HK-2 (cell line): ENCODE results near the gene ARRDC1.
"Not testable (repeated sequence)": the region's sequence is repeated elsewhere in the genome, so short reads cannot be mapped to it uniquely, and the experiment has no call there.

Source experiments
- DNase-seq: peaks from one replicate; pipeline ENCODE4 v3.0.0-alpha.2; 2018; ENCODE audit not compliant: unreplicated experiment

ARRDC1 gene, protein sequence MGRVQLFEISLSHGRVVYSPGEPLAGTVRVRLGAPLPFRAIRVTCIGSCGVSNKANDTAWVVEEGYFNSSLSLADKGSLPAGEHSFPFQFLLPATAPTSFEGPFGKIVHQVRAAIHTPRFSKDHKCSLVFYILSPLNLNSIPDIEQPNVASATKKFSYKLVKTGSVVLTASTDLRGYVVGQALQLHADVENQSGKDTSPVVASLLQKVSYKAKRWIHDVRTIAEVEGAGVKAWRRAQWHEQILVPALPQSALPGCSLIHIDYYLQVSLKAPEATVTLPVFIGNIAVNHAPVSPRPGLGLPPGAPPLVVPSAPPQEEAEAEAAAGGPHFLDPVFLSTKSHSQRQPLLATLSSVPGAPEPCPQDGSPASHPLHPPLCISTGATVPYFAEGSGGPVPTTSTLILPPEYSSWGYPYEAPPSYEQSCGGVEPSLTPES

DNA sequence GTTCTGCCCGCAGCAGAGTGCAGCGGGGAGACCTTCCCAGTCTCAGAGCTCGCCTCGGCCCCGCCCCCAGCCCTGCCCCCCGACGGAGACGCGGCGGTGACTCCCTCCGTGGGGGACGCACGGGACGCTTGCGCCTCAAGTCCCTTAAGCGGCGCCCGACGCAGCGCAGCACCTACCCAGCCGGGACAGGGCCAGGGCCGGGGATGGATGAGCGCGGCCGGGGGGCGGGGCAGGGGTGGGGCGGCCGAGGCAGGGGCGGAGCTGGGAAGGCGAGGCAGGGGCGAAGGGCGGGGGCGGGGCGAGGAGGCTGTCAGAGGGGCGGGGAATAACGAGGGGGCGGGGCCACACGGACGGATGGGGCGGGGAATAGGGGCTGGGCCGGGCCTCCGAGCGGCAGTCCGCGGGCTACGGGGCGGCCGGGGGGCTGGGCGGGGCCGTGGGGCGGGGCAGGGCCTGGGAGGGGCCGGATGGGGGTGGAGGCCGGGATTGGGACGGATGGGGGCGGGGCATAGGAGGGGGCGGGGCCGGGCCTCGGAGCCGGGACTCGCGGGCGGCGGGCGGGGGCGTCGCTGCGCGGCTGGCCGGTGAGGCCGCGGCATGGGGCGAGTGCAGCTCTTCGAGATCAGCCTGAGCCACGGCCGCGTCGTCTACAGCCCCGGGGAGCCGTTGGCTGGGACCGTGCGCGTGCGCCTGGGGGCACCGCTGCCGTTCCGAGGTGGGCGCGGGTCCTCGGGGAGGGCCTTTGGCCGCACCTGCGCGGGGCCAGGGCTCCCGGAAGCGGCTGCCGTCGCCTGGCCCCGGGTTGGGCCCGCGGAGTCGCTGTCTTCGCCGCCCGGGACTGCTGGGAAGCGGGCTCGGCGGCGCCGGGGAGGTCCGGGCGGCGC, at the start of gene ARRDC1:
TSS of gene ARRDC1 (plus strand) at position 566 of the 884 bp plus-strand sequence. CDS start at position 598, 32 bp downstream.
- peak; percentile 97 for DNase-seq

DNA sequence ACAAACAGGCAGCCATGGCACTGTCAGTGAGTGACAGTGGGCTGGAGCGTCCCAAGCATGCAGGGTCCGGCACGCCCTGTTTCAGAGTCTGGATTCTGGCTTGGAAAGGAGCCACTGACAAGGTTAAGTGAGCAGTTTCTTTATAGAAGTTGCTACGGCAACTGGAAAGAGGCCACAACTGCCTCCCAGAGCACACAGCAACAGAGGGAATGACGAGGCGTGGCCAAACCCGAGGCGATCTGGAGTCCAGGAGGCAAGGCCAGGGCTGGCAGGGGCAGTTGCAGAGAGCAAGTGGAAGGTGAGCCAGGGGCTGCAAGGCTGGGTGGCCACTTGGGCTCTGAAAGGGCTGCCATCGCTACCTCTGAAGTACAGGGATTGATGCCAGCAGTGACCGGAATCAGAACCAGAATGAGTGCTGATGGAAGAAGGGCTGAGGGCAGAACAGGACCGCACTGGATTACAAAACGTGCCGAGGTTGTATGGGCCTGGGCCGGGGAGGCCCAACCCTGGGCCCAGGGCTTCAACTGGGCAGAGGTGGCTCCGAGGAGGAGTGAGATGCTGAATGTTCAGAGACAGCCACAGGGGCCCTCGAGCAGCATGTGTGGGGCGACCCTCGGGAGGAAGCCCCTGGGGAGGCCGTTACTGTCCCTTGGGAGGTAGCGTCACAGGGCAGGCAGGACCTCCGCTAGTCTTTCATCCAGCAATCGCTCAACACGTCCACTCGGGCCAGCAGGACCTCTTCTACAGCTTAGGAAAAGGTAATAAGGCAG, 49.2 kb upstream of the ARRDC1 start:
- DNase-seq: no peak

DNA sequence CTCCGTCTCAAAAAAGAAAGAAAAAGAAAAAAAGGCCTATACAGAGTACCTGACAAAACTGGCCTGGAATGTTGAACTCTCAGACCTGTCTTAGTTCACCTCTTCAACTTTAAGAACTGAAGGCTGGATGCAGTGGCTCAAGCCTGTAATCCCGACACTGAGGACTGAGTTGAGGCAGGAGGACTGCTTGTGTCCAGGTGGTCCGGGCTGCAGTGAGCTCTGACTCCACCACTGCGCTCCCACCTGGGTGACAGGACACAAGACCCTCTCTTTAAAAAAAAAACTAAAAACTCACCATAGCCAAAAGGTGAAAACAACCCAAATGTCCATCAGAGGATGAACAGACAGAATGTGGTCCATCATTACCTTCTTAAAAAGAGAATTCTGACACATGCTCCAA, 47.4 kb upstream of the ARRDC1 start:
- DNase-seq: no peak

DNA sequence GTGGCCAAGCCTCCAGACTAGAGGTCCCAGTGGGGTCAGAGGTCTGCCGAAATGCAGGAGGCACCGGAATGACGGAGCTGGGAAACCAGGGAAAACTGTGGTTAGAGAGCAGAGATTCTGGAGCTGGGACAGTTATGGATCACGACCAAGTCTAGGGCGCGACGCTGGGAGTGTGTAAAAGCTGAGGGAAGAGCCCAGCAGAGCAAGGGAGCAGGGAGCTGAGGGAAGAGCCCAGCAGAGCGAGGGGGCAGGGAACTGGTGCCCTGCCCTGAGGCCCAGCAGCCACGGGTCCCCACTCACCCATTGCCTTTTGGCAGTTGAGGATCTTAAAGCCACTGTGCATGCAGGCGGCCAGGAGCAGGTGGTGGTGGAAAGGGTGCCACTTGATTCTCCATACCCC, 41.4 kb upstream of the ARRDC1 start:
- DNase-seq: no peak

DNA sequence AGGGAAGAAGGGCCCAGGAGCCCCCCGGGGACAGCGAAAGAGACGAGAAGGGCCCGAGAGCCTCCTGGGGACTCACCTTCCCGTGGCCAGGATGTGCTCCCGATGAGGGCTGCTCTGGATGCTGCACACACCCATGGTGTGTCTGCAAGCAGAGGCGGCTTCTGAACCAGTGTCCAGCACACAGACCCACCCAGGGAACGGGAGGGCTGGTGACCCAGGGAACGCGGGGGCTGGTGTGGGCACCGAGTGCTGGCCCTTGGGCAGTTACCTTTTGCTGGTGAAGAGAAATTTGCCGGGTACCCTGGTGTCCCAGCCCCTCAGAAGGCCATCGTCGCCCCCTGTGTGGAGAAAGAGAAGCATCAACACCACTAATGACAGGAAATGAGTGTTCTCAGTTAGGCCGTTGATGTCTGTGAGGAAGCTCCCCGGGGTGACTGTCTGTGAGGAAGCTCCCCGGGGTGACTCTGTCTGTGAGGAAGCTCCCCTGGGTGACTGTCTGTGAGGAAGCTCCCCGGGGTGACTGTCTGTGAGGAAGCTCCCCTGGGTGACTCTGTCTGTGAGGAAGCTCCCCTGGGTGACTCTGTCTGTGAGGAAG, 40.6 kb upstream of the ARRDC1 start:
- no peak for DNase-seq

DNA sequence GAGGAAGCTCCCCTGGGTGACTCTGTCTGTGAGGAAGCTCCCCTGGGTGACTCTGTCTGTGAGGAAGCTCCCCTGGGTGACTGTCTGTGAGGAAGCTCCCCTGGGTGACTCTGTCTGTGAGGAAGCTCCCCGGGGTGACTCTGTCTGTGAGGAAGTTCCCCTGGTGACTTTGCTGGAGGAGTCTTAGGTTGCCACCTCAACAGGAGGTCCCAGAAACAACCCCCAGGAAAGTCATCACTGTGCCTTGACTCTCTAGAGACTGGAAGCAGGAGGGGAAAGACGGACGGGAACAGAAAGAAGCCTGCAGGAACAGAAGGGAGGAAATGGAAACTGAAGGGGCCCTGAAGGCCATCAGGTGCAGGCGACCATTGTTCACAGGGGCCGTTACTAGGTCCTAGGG, 37.0 kb upstream of the ARRDC1 start:
- DNase-seq: not testable (repeated sequence)

DNA sequence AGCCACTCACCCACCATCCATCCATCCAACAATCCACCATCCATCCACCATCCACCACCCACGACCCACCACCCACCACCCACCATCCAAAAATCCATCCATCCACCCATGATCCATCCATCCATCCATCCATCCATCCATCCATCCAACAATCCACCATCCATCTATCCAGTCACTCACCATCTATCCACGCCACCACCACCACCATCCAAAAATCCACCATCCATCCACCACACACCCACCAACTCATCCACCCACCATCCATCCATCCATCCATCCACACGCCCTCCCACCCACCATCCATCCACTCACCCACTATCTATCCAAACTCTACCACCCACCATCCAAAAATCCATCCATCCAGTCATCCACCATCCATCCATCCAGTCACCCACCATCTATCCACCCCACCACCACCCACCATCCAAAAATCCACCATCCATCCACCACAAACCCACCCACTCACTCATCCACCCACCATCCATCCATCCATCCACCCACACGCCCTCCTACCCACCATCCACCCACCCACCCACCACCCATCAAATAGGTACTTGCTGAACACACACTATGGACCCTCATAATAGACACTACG, 35.8 kb upstream of the ARRDC1 start:
- no peak for DNase-seq

DNA sequence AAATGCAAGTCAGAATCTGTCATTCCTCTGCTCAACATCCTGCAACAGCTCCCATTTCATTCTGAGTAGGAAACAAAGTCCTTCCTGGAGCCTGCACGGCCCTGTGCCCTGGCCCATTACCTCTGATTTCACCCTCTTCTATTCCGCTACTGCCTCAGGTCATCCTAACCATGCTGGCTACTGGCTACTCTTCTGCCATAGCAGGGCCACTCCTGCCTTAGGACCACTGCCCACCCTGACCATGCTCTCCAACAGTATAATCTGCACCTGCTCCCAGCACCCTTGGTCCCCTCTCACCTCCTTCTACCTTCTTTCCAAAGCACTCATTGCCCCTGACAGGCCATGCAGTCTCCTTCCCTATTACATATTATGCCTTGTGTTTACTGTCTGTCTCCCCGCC, 34.9 kb upstream of the ARRDC1 start:
- DNase-seq: no peak

DNA sequence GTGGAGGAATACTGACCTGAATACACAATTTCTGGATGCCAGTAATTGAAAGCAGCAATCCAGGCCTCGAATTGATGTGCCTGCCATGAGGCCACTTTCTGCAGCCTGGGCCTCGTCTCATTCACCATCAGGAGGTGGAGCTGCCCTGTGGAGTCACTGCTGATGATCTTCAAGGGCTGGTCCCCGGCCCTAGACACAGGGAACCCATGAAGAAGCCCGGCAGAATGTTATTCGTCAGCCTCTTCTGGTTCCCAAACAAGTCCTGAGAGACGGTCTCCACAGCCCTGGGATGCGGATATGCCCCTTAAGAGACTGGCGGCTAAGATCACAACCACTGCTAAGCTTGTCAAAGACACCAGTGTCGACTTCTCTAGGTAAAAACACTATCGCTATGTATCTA, 31.3 kb upstream of the ARRDC1 start:
- DNase-seq: no peak

DNA sequence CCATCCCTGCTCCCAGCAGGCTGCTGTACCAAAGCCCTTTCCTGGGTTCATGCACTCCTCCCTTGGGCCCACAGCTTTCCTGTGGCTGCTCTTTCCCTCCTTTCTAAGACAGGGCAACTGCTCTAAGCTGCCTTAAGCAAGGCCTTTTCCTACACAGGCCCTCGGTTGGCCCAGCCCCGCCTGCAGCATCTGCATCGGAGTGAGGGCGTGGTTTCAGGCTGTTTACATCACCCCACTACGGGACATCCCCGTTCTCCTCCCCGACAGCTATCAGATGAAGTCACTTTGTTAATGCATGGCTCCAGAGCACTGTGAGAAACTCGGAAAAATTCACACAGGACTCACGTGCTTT, 30.1 kb upstream of the ARRDC1 start:
- no peak for DNase-seq

DNA sequence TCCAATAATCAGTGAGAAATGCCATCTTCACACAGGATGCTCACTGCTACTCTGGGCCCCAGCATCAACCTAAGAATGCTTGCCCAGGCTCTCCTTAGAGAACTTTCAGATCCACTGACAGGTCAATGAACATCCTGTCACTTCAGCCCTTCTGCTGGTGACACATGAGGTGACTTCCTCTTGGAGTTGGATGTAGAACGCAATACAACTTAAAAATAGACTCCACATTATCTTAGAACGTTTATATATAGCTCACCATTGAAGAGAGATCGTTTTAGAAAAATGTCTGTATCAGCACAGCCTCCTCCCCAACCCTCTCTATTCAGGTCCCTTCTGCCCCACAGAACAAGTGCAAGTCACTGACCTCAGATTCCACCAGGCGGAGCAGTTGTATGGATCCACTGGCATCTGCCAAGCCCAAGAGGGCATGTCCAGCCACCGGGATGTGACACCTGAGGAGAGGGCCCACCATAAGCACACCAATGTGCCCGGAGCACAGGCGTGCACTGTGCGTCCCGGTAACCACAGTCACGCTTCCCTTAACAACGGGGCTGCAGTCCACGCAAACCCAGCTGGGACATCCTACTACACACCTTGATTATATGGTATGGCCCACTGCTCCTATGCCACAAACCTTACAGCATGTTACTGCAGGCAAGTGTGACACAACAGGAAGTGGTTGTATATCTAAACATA, 29.6 kb upstream of the ARRDC1 start:
- no peak for DNase-seq

DNA sequence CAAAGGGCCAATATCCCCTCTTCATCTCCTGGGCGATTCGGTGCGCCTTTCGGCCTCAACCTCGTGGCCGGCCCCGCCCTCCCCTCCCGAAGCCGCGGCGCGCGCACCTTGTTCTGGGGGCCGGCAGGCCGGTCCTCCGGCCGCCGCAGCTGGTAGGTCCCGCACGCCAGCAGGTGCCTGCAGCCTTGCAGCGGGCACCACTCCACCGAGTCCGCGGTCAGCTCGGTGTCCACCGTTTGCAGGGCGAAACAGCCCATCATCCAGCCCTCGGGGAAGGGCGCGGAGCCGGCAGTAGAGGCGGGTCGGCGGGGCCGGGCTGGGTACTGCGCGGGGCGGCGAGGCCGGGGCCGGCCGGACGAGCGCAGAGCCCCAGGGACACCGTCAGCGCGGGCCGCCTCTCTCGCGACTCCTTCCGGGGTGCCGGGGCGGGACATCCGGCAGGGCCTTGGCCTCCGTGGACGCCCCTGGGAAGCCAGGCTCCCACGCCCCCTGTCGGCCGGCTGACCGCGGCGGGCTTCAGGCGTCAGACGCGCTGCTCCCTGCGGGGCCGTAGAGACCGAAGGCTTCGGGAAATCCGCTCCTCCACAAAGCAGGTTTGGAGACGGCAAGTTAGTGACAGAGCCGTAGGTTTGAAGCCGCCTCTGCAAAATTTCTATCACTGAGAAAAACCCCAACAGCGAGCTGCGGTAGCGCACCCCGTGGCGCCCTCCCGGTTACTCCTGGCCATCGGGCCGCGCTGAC, 26.8 kb upstream of the ARRDC1 start, which contains the start of gene DPH7:
TSS of gene DPH7 (minus strand) at position 408 of the 741 bp plus-strand sequence. CDS start at position 260, 148 bp downstream.
- peak; percentile 95 for DNase-seq

DNA sequence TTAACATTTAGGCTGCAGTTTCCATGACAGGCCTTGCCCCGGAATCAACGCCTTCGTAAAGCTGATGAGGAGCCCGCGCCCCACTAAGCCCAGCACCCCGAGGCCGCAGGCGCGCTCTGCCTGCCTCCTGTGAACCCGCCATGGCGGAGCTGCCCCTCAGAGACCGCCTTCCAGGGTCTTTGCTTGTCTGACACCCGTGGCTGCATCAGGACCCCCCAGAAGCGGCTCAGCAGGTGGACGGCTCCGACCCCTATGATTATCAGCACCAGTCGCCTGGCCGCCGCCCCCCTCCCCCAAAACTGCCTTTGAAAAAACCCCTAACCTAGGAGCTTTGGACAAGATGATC, 26.3 kb upstream of the ARRDC1 start:
- no peak for DNase-seq

DNA sequence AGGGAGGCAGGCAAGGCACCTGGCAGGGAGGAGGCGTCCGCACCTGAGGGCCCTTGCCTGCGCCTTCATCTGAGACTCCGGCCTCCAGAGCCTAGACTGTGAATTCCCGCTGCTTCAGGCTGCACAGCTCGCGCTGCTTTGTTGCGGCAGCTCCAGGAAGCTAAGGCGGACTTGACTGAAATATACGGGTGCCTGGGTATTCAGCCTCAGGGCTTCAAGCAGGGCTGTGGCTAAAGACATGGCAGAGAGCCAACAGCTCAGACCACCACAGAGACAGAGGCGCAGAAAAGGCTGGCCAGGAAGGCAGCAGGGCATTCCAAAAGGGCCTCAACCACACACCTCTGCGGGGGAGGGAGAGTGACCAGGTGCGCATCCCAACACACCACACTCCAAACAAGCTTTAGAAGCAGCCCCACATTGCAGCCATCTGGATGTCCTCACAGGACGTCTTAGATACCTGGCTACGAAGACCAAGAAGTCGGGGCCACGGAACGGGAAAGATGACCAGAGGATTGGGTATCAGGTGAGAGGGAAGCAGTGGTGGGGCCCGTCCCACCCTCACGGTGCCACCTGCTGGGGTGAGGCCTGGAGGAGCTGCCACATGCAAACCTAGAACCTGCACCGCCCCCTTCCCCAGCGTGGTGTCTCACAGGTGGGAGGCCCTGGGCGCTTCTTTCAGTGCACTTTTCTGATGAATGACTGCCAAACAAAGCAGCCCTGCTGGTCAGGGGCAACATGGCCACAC, 25.1 kb upstream of the ARRDC1 start:
- DNase-seq: no peak

DNA sequence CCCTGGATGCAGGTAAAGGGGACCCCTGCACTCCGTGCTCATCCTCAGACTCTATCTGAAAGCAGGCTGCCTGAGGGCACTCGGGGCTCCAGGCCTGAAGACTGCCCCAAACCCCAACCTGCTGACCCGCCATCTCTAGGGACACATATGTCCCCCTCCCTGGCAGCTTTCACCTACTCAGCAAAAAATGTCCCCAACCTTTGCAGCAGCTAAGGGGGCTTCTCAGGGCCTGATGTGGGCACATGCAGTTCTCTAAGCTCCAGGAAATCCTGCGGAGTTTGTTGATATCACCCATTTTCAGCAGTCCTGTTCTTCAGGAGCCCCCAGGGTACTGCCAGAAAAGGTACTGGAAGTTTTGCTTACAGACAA, 24.5 kb upstream of the ARRDC1 start:
- DNase-seq: no peak

DNA sequence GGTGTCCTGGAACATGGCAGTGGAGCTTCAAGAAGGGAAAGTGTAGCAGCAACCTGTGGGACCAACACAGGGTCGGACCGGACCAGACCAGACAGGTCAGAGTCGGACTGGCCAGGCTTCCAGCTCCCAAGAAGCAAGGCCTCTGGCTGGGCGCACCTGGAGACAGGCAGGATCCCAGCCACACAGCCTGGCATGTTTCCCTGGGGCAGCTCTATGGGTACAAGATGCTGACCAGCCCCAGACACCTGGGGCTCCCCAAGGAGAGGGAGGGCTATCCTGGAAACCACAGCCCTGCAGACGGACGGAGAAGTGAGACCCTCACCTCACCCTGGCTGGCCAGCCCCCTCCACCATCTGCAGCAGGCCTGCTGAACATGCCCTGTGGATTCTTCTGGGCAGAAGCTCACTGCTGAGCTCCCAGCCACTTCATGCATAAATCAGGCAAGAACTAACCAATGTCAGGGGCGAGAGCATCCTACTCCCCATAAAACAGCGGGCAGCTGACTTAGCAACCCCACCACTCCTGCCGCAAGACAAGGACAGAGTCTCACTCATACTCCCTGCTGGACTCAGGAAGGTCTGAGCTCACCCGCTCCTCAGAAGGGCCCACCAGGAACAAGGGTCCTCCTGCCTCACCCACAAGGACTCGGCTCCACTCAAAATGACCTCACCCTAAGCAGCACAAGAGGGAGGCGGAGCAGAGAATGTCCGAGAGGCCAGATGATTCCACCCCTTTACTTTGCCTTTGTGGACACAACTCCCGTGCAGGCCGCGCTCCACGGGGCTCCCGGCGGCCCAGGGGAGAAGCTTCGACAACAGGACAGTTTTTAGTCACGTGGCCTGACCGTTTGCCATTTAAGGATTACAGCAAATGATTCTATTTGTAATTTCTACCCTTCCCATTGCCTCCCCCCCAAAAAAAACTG, 23.9 kb upstream of the ARRDC1 start:
- DNase-seq: no peak

DNA sequence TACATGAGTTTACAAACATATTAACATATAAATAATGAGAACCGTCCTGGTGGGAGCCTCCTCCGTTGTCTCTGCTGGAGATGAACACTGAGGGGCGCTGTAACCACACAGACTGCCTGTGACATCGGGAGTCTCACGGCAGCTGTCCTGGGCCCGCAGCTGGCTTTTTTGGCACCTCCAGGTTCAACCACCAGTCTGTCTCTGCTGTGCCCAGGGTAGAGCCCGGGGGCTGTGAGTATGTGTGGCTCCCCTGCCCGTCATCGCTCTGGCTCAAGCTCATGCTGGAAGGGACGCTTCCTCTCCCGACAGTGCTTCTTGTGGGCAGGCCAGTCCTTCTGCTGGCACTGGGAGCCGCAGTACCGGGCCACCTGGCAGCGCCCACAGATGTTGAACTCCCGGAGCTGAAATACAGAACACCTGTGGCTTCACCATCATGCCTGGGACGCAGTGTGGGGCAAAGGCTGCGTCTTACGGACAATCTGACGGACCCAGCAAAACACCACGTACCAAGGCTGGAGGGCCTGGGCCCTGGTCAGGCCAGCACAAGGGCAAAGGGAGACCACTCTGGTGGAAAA, 23.1 kb upstream of the ARRDC1 start:
- DNase-seq: no peak

DNA sequence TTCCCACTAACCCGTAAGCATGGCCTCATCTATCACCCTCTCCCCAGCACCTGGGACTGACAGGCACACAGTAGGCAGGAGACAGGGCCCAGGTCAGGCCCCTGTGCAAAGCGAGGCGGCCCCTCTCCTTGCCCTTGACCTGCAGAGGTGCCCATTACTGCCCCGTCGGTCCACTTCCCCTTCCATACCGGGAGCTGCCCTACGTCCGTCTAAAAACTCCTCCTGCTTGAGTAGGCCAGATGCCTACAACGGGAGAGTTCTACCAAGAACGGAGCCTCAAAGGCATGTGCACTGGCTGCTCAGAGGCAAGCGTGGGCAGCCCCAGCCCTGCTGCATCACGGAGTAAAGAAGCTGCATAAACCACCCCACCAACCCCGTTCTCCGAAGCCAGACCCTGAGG, 22.1 kb upstream of the ARRDC1 start:
- no peak for DNase-seq
